Loucy (cell line): ENCODE data around the gene PTGIS.

Source experiments
- H2AFZ ChIP-seq: fragments of 200-600 bp; sonication (generic); 2 replicates; pipeline ENCODE4 v1.6.0; 2016; ENCODE audit warnings: antibody characterized with exemption, mild to moderate bottlenecking, low read length, moderate library complexity
- H3F3A ChIP-seq: fragments of 200-600 bp; 2 replicates; pipeline ENCODE4 v1.6.0; 2016; ENCODE audit warnings: antibody characterized with exemption, low read depth, mild to moderate bottlenecking
- H3K27me3 ChIP-seq: fragments of 200-600 bp; sonication (generic); 2 replicates; pipeline ENCODE4 v1.6.1; 2014; ENCODE audit warnings: low read length, mild to moderate bottlenecking; ENCODE audit not compliant: insufficient read depth, poor library complexity, severe bottlenecking
- H3K36me3 ChIP-seq: fragments of 200-600 bp; sonication (generic); 2 replicates; pipeline ENCODE4 v1.6.1; 2016; ENCODE audit warnings: low read length; ENCODE audit not compliant: insufficient read depth
- H3K4me1 ChIP-seq: fragments of 200-600 bp; sonication (generic); 2 replicates; pipeline ENCODE4 v1.5.1; 2014; ENCODE audit warnings: low read length, mild to moderate bottlenecking; ENCODE audit not compliant: insufficient read depth, poor library complexity, severe bottlenecking
- H3K4me2 ChIP-seq: fragments of 200-600 bp; sonication (generic); 2 replicates; pipeline ENCODE4 v1.6.0; 2014; ENCODE audit warnings: antibody characterized with exemption, low read length, low read depth, mild to moderate bottlenecking; ENCODE audit not compliant: poor library complexity, severe bottlenecking
- H3K4me3 ChIP-seq: fragments of 200-600 bp; sonication (generic); 2 replicates; pipeline ENCODE4 v1.5.1; 2014; ENCODE audit warnings: low read length, mild to moderate bottlenecking, mixed read lengths; ENCODE audit not compliant: poor library complexity, severe bottlenecking
- H3K79me2 ChIP-seq: fragments of 200-600 bp; sonication (generic); 2 replicates; pipeline ENCODE4 v1.6.1; 2014; ENCODE audit warnings: low read length; ENCODE audit not compliant: insufficient read depth
- H3K9ac ChIP-seq: fragments of 200-600 bp; sonication (generic); 2 replicates; pipeline ENCODE4 v1.6.0; 2014; ENCODE audit warnings: mild to moderate bottlenecking, low read depth, low read length, moderate library complexity; ENCODE audit not compliant: poor library complexity, severe bottlenecking
- H3K9me2 ChIP-seq: fragments of 200-600 bp; sonication (generic); replicated peaks from 2 replicates; pipeline ENCODE4 v1.6.1; 2016; ENCODE audit warnings: low read depth, low read length, mixed read lengths
- H3K9me3 ChIP-seq: fragments of 200-600 bp; sonication (generic); 2 replicates; pipeline ENCODE4 v1.6.1; 2014; ENCODE audit warnings: mild to moderate bottlenecking, antibody characterized with exemption, low read length, low read depth; ENCODE audit not compliant: insufficient read depth
- H4K20me1 ChIP-seq: fragments of 200-600 bp; sonication (generic); 2 replicates; pipeline ENCODE4 v1.6.0; 2014; ENCODE audit warnings: antibody characterized with exemption, low read length, mild to moderate bottlenecking; ENCODE audit not compliant: insufficient read depth, poor library complexity, severe bottlenecking
- EZH2phosphoT487 ChIP-seq: fragments of 200-600 bp; IDR thresholded peaks from 2 replicates; pipeline ENCODE4 v1.6.1; 2018; ENCODE audit warnings: antibody characterized with exemption, mild to moderate bottlenecking, moderate library complexity, borderline replicate concordance
- TF ChIP-seq, protein P1 (sequence below): fragments of 200-600 bp; sonication (generic); conservative IDR thresholded peaks from 2 replicates; pipeline ENCODE4 v1.5.1; 2014; ENCODE audit warnings: mild to moderate bottlenecking, antibody characterized with exemption, low read length

Gene PTGIS

DNA sequence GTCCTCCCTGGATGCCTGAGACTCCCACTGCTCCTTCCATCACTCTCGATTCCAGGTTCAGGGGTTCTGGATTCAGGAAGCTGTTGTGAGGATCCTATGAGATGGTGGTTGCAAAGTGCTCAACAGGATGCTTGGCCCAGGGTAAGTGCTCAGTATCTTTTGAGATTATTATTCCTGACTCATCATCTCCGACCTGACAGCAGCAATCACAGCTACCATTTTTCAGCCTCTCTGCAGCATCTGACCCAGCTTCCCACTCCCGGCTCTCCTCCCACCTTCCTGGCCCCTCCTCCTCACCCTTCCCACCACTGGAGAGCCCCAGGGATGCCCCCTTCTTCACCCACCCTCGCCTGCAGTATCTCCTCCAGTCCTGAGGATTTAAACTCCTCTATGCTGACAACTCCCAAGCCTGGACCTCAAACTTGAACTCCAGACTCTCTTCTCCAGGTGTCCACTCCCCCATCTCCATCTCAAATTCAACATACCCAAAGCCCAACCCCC lies 48.7 kb downstream of the PTGIS start:
- Histone ChIP-seq H3K79me2 (no peaks in the 10 kb centered on the region), H3K36me3 (no peaks in the 10 kb centered on the region), H3K4me3 (no peak overlapping the region), H3K4me1 (no peaks in the 10 kb centered on the region), H2AFZ (no peak overlapping the region), H3K9me3 (no peaks in the 10 kb centered on the region), H3K4me2 (no peak overlapping the region), H4K20me1 (no peaks in the 10 kb centered on the region), H3K27me3 (peaks cover 5% of the 10 kb centered on the region), H3F3A (no peaks in the 10 kb centered on the region), H3K9me2 (no peaks in the 10 kb centered on the region), H3K9ac (no peak overlapping the region)
- TF ChIP-seq EZH2phosphoT487 = no peak
- TF ChIP-seq, protein P1, sequence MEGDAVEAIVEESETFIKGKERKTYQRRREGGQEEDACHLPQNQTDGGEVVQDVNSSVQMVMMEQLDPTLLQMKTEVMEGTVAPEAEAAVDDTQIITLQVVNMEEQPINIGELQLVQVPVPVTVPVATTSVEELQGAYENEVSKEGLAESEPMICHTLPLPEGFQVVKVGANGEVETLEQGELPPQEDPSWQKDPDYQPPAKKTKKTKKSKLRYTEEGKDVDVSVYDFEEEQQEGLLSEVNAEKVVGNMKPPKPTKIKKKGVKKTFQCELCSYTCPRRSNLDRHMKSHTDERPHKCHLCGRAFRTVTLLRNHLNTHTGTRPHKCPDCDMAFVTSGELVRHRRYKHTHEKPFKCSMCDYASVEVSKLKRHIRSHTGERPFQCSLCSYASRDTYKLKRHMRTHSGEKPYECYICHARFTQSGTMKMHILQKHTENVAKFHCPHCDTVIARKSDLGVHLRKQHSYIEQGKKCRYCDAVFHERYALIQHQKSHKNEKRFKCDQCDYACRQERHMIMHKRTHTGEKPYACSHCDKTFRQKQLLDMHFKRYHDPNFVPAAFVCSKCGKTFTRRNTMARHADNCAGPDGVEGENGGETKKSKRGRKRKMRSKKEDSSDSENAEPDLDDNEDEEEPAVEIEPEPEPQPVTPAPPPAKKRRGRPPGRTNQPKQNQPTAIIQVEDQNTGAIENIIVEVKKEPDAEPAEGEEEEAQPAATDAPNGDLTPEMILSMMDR = no peak

DNA sequence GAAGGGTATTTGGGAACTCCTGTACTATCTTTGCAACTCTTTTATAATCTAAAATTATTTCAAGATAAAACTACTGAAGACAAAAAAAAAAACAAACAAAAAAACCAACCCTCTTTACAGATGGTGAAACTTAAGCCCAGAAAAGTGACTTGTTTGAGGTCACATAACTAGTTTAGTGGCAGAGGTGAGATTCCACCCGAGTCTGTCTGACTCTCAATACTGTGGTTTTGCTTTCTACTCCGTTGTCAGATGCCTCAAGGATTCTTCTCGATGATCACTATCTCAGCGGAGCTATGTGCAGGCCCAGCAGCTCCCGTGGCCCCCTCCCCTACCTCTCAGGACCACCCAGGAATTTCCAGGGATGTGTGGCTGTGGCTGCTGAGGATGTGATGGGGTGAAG lies 49.4 kb downstream of the PTGIS start:
- Histone ChIP-seq H3K4me2 (no peak overlapping the region), H3K4me3 (no peak overlapping the region), H3F3A (no peaks in the 10 kb centered on the region), H2AFZ (no peak overlapping the region), H3K9me3 (no peaks in the 10 kb centered on the region), H3K79me2 (no peaks in the 10 kb centered on the region), H3K9me2 (no peaks in the 10 kb centered on the region), H3K36me3 (no peaks in the 10 kb centered on the region), H3K27me3 (peaks cover 5% of the 10 kb centered on the region), H4K20me1 (no peaks in the 10 kb centered on the region), H3K4me1 (no peaks in the 10 kb centered on the region), H3K9ac (no peak overlapping the region)
- TF ChIP-seq, protein P1 = no peak
- no peak for TF ChIP-seq EZH2phosphoT487

DNA sequence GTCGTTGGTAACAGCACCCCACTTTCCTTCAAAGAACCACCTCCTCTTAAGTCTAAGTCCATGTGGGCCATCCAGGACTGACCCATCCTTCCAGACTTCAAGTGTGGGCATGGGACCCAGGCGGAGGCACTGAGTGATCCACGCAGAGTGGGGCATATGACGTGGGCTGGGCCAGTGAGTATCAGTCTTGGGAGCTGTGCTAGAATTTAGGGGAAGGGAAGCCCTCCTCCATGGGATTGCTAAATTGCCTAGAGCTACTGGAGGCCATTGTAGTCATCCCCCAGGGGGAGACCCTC lies 50.2 kb downstream of the PTGIS start:
- no peaks in the 10 kb centered on the region for H3K9me2 ChIP-seq
- no peak overlapping the region for H2AFZ ChIP-seq
- no peak overlapping the region for H3K9ac ChIP-seq
- no peaks in the 10 kb centered on the region for H3K36me3 ChIP-seq
- H3K79me2 ChIP-seq = no peaks in the 10 kb centered on the region
- H3K4me2 ChIP-seq = no peak overlapping the region
- H3K27me3 ChIP-seq = peaks cover 5% of the 10 kb centered on the region
- H3K4me1 ChIP-seq = no peaks in the 10 kb centered on the region
- no peaks in the 10 kb centered on the region for H3F3A ChIP-seq
- H4K20me1 ChIP-seq = no peaks in the 10 kb centered on the region
- no peaks in the 10 kb centered on the region for H3K9me3 ChIP-seq
- TF ChIP-seq, protein P1 = no peak
- TF ChIP-seq EZH2phosphoT487 = no peak
- no peak overlapping the region for H3K4me3 ChIP-seq
